A673 (cell line): Measurements from ENCODE around the gene PLSCR1. TPM values are rescaled to one million over a fixed set of nuclear protein-coding genes. Genes with fewer than 3 reads are reported as not detected.

ENCODE experiments used
- BruUV-seq: library from RNA; stranded (reverse); fragments of 400-500 nt; replicated peaks from 2 replicates; lab custom pipeline; 2021; lab: Mats Ljungman, UMichigan
- CTCF ChIA-PET: fragments of 300-600 bp; sonication (Branson Sonifier 250); formaldehyde crosslinking; loops from one replicate; lab custom pipeline; 2022; ENCODE audit warnings: antibody characterized with exemption; lab: Charles Lee
- POLR2A ChIA-PET: fragments of 300-600 bp; sonication (Branson Sonifier 250); formaldehyde crosslinking; loops from one replicate; lab custom pipeline; 2022; ENCODE audit warnings: antibody characterized with exemption; ENCODE audit not compliant: low non-redundant PET; lab: Charles Lee
- DNase-seq: peaks from one replicate; pipeline ENCODE4 v3.0.0-alpha.2; 2015; ENCODE audit warnings: low spot score
- H3K27ac ChIP-seq: fragments of 200-600 bp; sonication (generic); 2 replicates; pipeline ENCODE4 v1.5.1; 2016; ENCODE audit warnings: mixed run types, low read depth, mild to moderate bottlenecking, mixed read lengths, antibody characterized with exemption, low read length; ENCODE audit not compliant: poor library complexity, severe bottlenecking
- H3K27me3 ChIP-seq: fragments of 200-600 bp; sonication (generic); replicated peaks from 2 replicates; pipeline ENCODE4 v1.6.1; 2017; ENCODE audit warnings: mixed run types, low read depth, mild to moderate bottlenecking, mixed read lengths, antibody characterized with exemption, low read length; ENCODE audit not compliant: insufficient read depth, poor library complexity
- H3K36me3 ChIP-seq: fragments of 200-600 bp; sonication (generic); 2 replicates; pipeline ENCODE4 v1.6.1; 2016; ENCODE audit warnings: mixed run types, mild to moderate bottlenecking, mixed read lengths, antibody characterized with exemption, low read length; ENCODE audit not compliant: insufficient read depth, poor library complexity, severe bottlenecking
- H3K4me1 ChIP-seq: fragments of 200-600 bp; sonication (generic); 2 replicates; pipeline ENCODE4 v1.6.1; 2017; ENCODE audit warnings: mixed run types, mild to moderate bottlenecking, mixed read lengths, antibody characterized with exemption, low read length; ENCODE audit not compliant: insufficient read depth, poor library complexity, severe bottlenecking
- H3K4me3 ChIP-seq: fragments of 200-600 bp; sonication (generic); 2 replicates; pipeline ENCODE4 v1.5.1; 2016; ENCODE audit warnings: low read depth, mixed run types, mild to moderate bottlenecking, mixed read lengths, low read length; ENCODE audit not compliant: poor library complexity, severe bottlenecking
- H3K9me3 ChIP-seq: fragments of 200-600 bp; sonication (generic); 2 replicates; pipeline ENCODE4 v1.6.1; 2016; ENCODE audit warnings: mixed run types, low read depth, mild to moderate bottlenecking, mixed read lengths, antibody characterized with exemption, low read length; ENCODE audit not compliant: poor library complexity, severe bottlenecking
- CTCF ChIP-seq: fragments of 300-800, 200-600 bp; sonication (generic); conservative IDR thresholded peaks from 2 replicates; pipeline ENCODE4 v1.5.1; 2017; ENCODE audit warnings: low read depth, mild to moderate bottlenecking, antibody characterized with exemption, low read length, moderate library complexity, mixed read lengths
- EZH2 ChIP-seq: fragments of 200-600 bp; sonication (generic); IDR thresholded peaks from 2 replicates; pipeline ENCODE4 v1.6.1; 2017; ENCODE audit warnings: borderline replicate concordance, low read depth, mild to moderate bottlenecking, mixed read lengths, antibody characterized with exemption, low read length; ENCODE audit not compliant: poor library complexity, severe bottlenecking
- intact Hi-C: fragments of 100-400 bp; cut with micrococcal nuclease; formaldehyde crosslinking; loops from one replicate; pipeline ENCODE4 v1.10.0; 2022; ENCODE audit not compliant: unreplicated experiment
- total RNA-seq: library from RNA; stranded (reverse); gene quantifications from 2 replicates; pipeline ENCODE4 v1.2.3, GENCODE V29; 2021

PLSCR1 gene
- total RNA-seq, 1 experiment from 2014 or later = 49.3 TPM

DNA sequence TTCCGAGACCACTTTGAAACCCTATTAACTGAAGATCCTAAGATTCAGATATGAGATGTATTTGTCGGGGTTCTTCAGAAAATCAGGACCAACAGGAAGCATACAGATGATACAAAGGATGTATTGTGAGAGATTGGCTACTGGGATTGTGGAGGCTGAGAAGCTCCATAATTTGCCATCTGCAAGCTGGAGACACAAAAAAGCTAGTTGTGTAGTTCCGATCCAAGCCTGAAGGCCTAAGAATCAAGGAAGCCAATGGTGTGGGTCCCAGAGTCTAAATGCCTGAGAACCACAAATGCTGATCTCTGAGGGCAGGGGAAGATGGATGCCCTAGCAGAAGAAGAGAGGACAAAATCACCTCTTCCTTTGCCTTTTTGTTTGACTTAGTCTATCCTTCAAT, 10.9 kb upstream of the PLSCR1 start:
- Histone ChIP-seq H3K4me1 (no peaks in the 10 kb centered on the region), H3K9me3 (no peaks in the 10 kb centered on the region), H3K4me3 (no peak overlapping the region), H3K27me3 (no peaks in the 10 kb centered on the region), H3K27ac (no peak overlapping the region), H3K36me3 (no peaks in the 10 kb centered on the region)
- intact Hi-C loops = no loop called here
- no TSS peak for BruUV-seq
- POLR2A ChIA-PET = no interaction called here
- DNase-seq = no peak
- TF ChIP-seq EZH2 = no peak
- TF ChIP-seq CTCF = no peak
- CTCF ChIA-PET = no interaction called here

DNA sequence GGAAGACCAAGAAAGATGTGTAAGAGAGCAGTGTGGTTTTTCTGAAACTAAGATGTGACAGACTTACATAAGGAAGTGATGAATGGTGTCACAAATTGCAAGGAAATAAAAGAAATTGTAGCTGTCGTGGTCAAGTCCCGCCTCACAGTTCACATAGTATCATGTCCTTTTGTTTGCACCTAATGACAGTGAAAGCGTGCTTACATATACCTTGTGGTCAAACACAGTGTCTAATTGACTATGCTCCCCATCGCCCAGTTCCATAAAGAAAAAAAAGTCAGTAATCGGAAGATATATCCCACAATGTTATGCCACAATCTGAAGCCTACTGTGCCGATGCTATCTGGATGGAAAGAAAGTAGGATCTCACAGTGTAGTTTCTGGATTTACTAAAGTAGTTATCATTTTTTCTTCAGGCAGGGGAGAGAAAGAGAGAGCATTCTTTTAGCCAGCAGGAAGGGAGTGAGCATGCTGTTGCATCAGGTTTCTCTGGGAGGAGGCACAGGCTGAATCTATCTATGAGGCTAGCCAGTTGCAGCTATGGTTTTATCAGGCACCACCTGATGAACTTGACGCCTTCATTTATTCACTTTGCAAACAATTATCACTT, 9.8 kb upstream of the PLSCR1 start:
- Histone ChIP-seq H3K27ac (no peak overlapping the region), H3K4me3 (no peak overlapping the region), H3K27me3 (no peaks in the 10 kb centered on the region), H3K9me3 (no peaks in the 10 kb centered on the region), H3K4me1 (no peaks in the 10 kb centered on the region), H3K36me3 (no peaks in the 10 kb centered on the region)
- CTCF ChIA-PET = no interaction called here
- BruUV-seq = no TSS peak
- TF ChIP-seq EZH2 (no peak), CTCF (no peak)
- DNase-seq = no peak
- intact Hi-C loops = no loop called here
- POLR2A ChIA-PET = no interaction called here

- Histone ChIP-seq H3K4me3 (no peak overlapping the region), H3K9me3 (no peaks in the 10 kb centered on the region), H3K4me1 (no peaks in the 10 kb centered on the region), H3K36me3 (no peaks in the 10 kb centered on the region), H3K27me3 (no peaks in the 10 kb centered on the region), H3K27ac (no peak overlapping the region)
- POLR2A ChIA-PET = no interaction called here
- no TSS peak for BruUV-seq
- TF ChIP-seq EZH2 (no peak), CTCF (no peak)
- no peak for DNase-seq
- CTCF ChIA-PET = no interaction called here
- intact Hi-C loops = no loop called here
These were observed 6.5 kb upstream of the PLSCR1 start for GRCh38 chr3:146550743-146551510.
